Activated CD8-positive, alpha-beta T cell treated with anti-CD3 and anti-CD28 coated beads for 36 hours (primary cell): Measurements from ENCODE around the gene WDR73. TPM values are rescaled to one million over a fixed set of nuclear protein-coding genes. Genes with fewer than 3 reads are reported as not detected.
A peak's percentile ranks its signal among the peaks of the same experiment; 100 is the strongest.
"Not testable (repeated sequence)": the region's sequence is repeated elsewhere in the genome, so short reads cannot be mapped to it uniquely, and the experiment has no call there.

Experiments
- ATAC-seq: fragments of 200-7000 bp; cut with Tn5 transposase; one replicate; pipeline ENCODE4 v1.10.0; 2021; ENCODE audit warnings: mild to moderate bottlenecking, moderate library complexity
- CTCF ChIA-PET: fragments of 350-600 bp; sonication (Branson Sonifier 250); formaldehyde crosslinking; loops from one replicate; lab custom pipeline; 2021; ENCODE audit warnings: antibody characterized with exemption; lab: Charles Lee
- POLR2A ChIA-PET: fragments of 350-600 bp; sonication (Branson Sonifier 250); formaldehyde crosslinking; loops from one replicate; lab custom pipeline; 2021; ENCODE audit warnings: antibody characterized with exemption; lab: Charles Lee
- DNase-seq: peaks from one replicate; pipeline ENCODE4 v3.0.0-alpha.2; 2020
- H3K27ac Mint-ChIP-seq: one replicate; pipeline ENCODE4 v1.8.0; 2021; ENCODE audit warnings: mild to moderate bottlenecking, mixed read lengths
- H3K27me3 Mint-ChIP-seq: one replicate; pipeline ENCODE4 v1.8.0; 2021; ENCODE audit warnings: mixed read lengths
- H3K36me3 Mint-ChIP-seq: one replicate; pipeline ENCODE4 v1.8.0; 2021; ENCODE audit warnings: low read depth, mixed read lengths
- H3K4me1 Mint-ChIP-seq: one replicate; pipeline ENCODE4 v1.8.0; 2021; ENCODE audit warnings: low read depth, mixed read lengths
- H3K4me3 Mint-ChIP-seq: one replicate; pipeline ENCODE4 v1.8.0; 2021; ENCODE audit warnings: mild to moderate bottlenecking, moderate library complexity, mixed read lengths
- H3K9me3 Mint-ChIP-seq: one replicate; pipeline ENCODE4 v1.8.0; 2021; ENCODE audit warnings: mixed read lengths
- CTCF ChIP-seq: fragments of 200-600 bp; IDR thresholded peaks from one replicate; pipeline ENCODE4 v1.8.0; 2022; ENCODE audit warnings: antibody characterized with exemption, mild to moderate bottlenecking
- intact Hi-C: fragments of 100-400 bp; cut with micrococcal nuclease; formaldehyde crosslinking; loops from one replicate; pipeline ENCODE4 v1.10.0; 2022
- total RNA-seq, 2 experiments: library from RNA; stranded (reverse); gene quantifications; one replicate each; pipeline ENCODE4 v1.2.3, GENCODE V29; 2021

Gene WDR73
- total RNA-seq, 2 experiments from 2014 or later, result 12.4 to 12.5 TPM

- intact Hi-C loops, result no loop called here
- ChIA-PET CTCF (no interaction called here), POLR2A (interaction anchor here (1.2 kb wide), 1 partner anchor 8 kb away, joined by 6 read pairs; the partner anchor contains the start of gene WDR73)
- H3K36me3 Mint-ChIP-seq, result peaks cover 51% of the 10 kb centered on the region
- no peak for ATAC-seq
- DNase-seq, result no peak
- H3K27ac Mint-ChIP-seq, result no peak overlapping the region
- H3K4me3 Mint-ChIP-seq, result no peak overlapping the region
- H3K9me3 Mint-ChIP-seq, result no peaks in the 10 kb centered on the region
- TF ChIP-seq CTCF, result no peak
- H3K4me1 Mint-ChIP-seq, result peaks cover 15% of the 10 kb centered on the region
- H3K27me3 Mint-ChIP-seq, result no peaks in the 10 kb centered on the region
These were observed 8.1 kb downstream of the WDR73 start for GRCh38 chr15:84645997-84646396.

- Mint-ChIP-seq H3K4me3 (no peak overlapping the region), H3K27me3 (no peaks in the 10 kb centered on the region), H3K4me1 (peaks cover 19% of the 10 kb centered on the region), H3K27ac (peak overlapping the region; percentile 71), H3K36me3 (peaks cover 55% of the 10 kb centered on the region), H3K9me3 (no peaks in the 10 kb centered on the region)
- no peak for ATAC-seq
- no peak for TF ChIP-seq CTCF
- POLR2A ChIA-PET, result interaction anchor here (1.2 kb wide), 1 partner anchor 8 kb away, joined by 6 read pairs; the partner anchor contains the start of gene WDR73
- CTCF ChIA-PET, result no interaction called here
- intact Hi-C loops, result no loop called here
- DNase-seq, result no peak
These were observed 8.6 kb downstream of the WDR73 start for GRCh38 chr15:84645496-84645895.

GRCh38 chr15:84643838-84644237 is 10.2 kb downstream of the WDR73 start:
- H3K9me3 Mint-ChIP-seq, result no peaks in the 10 kb centered on the region
- ATAC-seq (no peak), DNase-seq (no peak)
- CTCF ChIA-PET, result interaction anchor here (1.0 kb wide), 1 partner anchor 10 kb away, joined by 3 read pairs; the partner anchor contains the start of gene WDR73
- H3K4me1 Mint-ChIP-seq, result peaks cover 27% of the 10 kb centered on the region
- no peak overlapping the region for H3K27ac Mint-ChIP-seq
- H3K36me3 Mint-ChIP-seq, result peaks cover 64% of the 10 kb centered on the region
- POLR2A ChIA-PET, result interaction anchor here (1.2 kb wide), 1 partner anchor 10 kb away, joined by 8 read pairs; the partner anchor contains the start of gene WDR73
- TF ChIP-seq CTCF, result no peak
- H3K27me3 Mint-ChIP-seq, result no peaks in the 10 kb centered on the region
- no peak overlapping the region for H3K4me3 Mint-ChIP-seq
- intact Hi-C loops, result no loop called here

- DNase-seq, H3K27ac Mint-ChIP-seq, intact Hi-C loops, H3K4me3 Mint-ChIP-seq, H3K27me3 Mint-ChIP-seq, H3K9me3 Mint-ChIP-seq, ATAC-seq: not testable (repeated sequence)
- POLR2A ChIA-PET, result interaction anchor here (0.5 to 2.3 kb wide), 5 partner anchors 8 to 1028 kb away, joined by 3 to 13 read pairs (median 3); partner anchors contain the start of gene WDR73
- Mint-ChIP-seq H3K36me3 (peaks cover 64% of the 10 kb centered on the region), H3K4me1 (peaks cover 28% of the 10 kb centered on the region)
- CTCF ChIA-PET, result interaction anchor here (0.8 kb wide), 1 partner anchor 11 kb away, joined by 3 read pairs; the partner anchor contains the start of gene WDR73
These were observed 11.4 kb downstream of the WDR73 start for GRCh38 chr15:84642640-84643039.

- ChIA-PET CTCF (interaction anchor here (0.8 kb wide), 1 partner anchor 12 kb away, joined by 3 read pairs; the partner anchor contains the start of gene WDR73), POLR2A (interaction anchor here (0.9 to 2.3 kb wide), 2 partner anchors 11 to 105 kb away, joined by 4 to 13 read pairs; partner anchors contain the start of gene WDR73)
- H3K27me3 Mint-ChIP-seq, H3K9me3 Mint-ChIP-seq, intact Hi-C loops, DNase-seq, H3K27ac Mint-ChIP-seq, H3K4me3 Mint-ChIP-seq, ATAC-seq: not testable (repeated sequence)
- Mint-ChIP-seq H3K36me3 (peaks cover 64% of the 10 kb centered on the region), H3K4me1 (peaks cover 29% of the 10 kb centered on the region)
These were observed 12.2 kb downstream of the WDR73 start for GRCh38 chr15:84641871-84642270.

GRCh38 chr15:84638103-84638502 is 16.0 kb downstream of the WDR73 start:
- intact Hi-C loops, result loop anchor here (10.0 kb wide), 1 partner anchor 53 kb away; no protein-coding TSS in a partner anchor
- no peaks in the 10 kb centered on the region for H3K9me3 Mint-ChIP-seq
- ChIA-PET POLR2A (interaction anchor here (0.7 to 1.2 kb wide), 2 partner anchors 9 to 16 kb away, joined by 3 to 5 read pairs; partner anchors contain the start of gene WDR73), CTCF (interaction anchor here (0.6 to 1.7 kb wide), 6 partner anchors 16 to 65 kb away, joined by 3 to 7 read pairs (median 3); partner anchors contain the start of genes WDR73 and ZSCAN2)
- no peak for ATAC-seq
- peak overlapping the region; percentile 78 for H3K27ac Mint-ChIP-seq
- H3K27me3 Mint-ChIP-seq, result no peaks in the 10 kb centered on the region
- peaks cover 41% of the 10 kb centered on the region for H3K4me1 Mint-ChIP-seq
- H3K4me3 Mint-ChIP-seq, result no peak overlapping the region
- no peak for DNase-seq
- no peak for TF ChIP-seq CTCF
- peaks cover 71% of the 10 kb centered on the region for H3K36me3 Mint-ChIP-seq
